GM18507 (cell line): Measurements from ENCODE around the gene PIP4K2B.
A peak's percentile ranks its signal among the peaks of the same experiment; 100 is the strongest.
"Not testable (repeated sequence)": the region's sequence is repeated elsewhere in the genome, so short reads cannot be mapped to it uniquely, and the experiment has no call there.

Source experiments
- DNase-seq: peaks from one replicate; pipeline ENCODE4 v3.0.0; 2011; ENCODE audit warnings: low read depth; ENCODE audit not compliant: insufficient read length; ENCODE audit errors: extremely low spot score
- FAIRE-seq: peaks from 2 replicates; lab custom pipeline; 2011; peaks lifted over from hg19 to GRCh38; lab: Jason Lieb, UNC

The PIP4K2B gene

GRCh38 chr17:38799501-38800236 is at the start of gene PIP4K2B:
Gene PIP4K2B, minus strand, starts transcription at chr17:38799556. Its CDS starts 132 bp downstream, at chr17:38799424.
- no peak for FAIRE-seq
- DNase-seq: peak; percentile 91

- FAIRE-seq (no peak), DNase-seq (no peak)
These were observed 49.2 kb upstream of the PIP4K2B start for GRCh38 chr17:38848557-38848891.

- DNase-seq (no peak), FAIRE-seq (no peak)
These were observed 45.0 kb upstream of the PIP4K2B start for GRCh38 chr17:38844261-38844757.

GRCh38 chr17:38825762-38826247 is 26.4 kb upstream of the PIP4K2B start:
- no peak for DNase-seq
- no peak for FAIRE-seq

- FAIRE-seq (no peak), DNase-seq (peak; percentile 81)
These were observed 25.8 kb upstream of the PIP4K2B start, which contains the start of gene CWC25 for GRCh38 chr17:38824899-38825761. Gene CWC25, minus strand, starts transcription at chr17:38825321. Its CDS starts 138 bp downstream, at chr17:38825183.

GRCh38 chr17:38815576-38816193 is 16.3 kb upstream of the PIP4K2B start:
- no peak for FAIRE-seq
- DNase-seq: peak; percentile 26

GRCh38 chr17:38809828-38810227 is 10.5 kb upstream of the PIP4K2B start:
- FAIRE-seq (no peak), DNase-seq (no peak)

- FAIRE-seq: no peak
- no peak for DNase-seq
These were observed 943 bp upstream of the PIP4K2B start for GRCh38 chr17:38800237-38800760.

- DNase-seq: peak; percentile 36
- no peak for FAIRE-seq
These were observed 499 bp downstream of the PIP4K2B start for GRCh38 chr17:38798614-38799500.

GRCh38 chr17:38797828-38798227 is 1.5 kb downstream of the PIP4K2B start:
- no peak for FAIRE-seq
- DNase-seq: no peak

GRCh38 chr17:38797158-38797490 is 2.2 kb downstream of the PIP4K2B start:
- DNase-seq (no peak), FAIRE-seq (no peak)

- DNase-seq (no peak), FAIRE-seq (no peak)
These were observed 2.8 kb downstream of the PIP4K2B start for GRCh38 chr17:38796451-38797157.

GRCh38 chr17:38794221-38794620 is 5.1 kb downstream of the PIP4K2B start:
- no peak for FAIRE-seq
- no peak for DNase-seq

GRCh38 chr17:38791162-38791561 is 8.2 kb downstream of the PIP4K2B start:
- FAIRE-seq: no peak
- DNase-seq: no peak

GRCh38 chr17:38790148-38790707 is 9.1 kb downstream of the PIP4K2B start:
- not testable (repeated sequence) for FAIRE-seq, DNase-seq

GRCh38 chr17:38789185-38789584 is 10.2 kb downstream of the PIP4K2B start:
- no peak for FAIRE-seq
- DNase-seq: no peak

- not testable (repeated sequence) for FAIRE-seq, DNase-seq
These were observed 11.4 kb downstream of the PIP4K2B start for GRCh38 chr17:38787999-38788398.

GRCh38 chr17:38786372-38786771 is 13.0 kb downstream of the PIP4K2B start:
- no peak for DNase-seq
- FAIRE-seq: no peak
